Urothelium cell line (cell line): ENCODE results near the gene SPTBN4.
A peak's percentile ranks its signal among the peaks of the same experiment; 100 is the strongest.
"Not testable (repeated sequence)": the region's sequence is repeated elsewhere in the genome, so short reads cannot be mapped to it uniquely, and the experiment has no call there.

ENCODE experiments used
- DNase-seq: peaks from one replicate; pipeline ENCODE4 v3.0.0; 2011; ENCODE audit warnings: low spot score, mixed read lengths
- FAIRE-seq: peaks from 2 replicates; lab custom pipeline; 2011; peaks lifted over from hg19 to GRCh38; lab: Jason Lieb, UNC

The SPTBN4 gene

GRCh38 chr19:40559394-40559793 is 92.6 kb downstream of the SPTBN4 start:
- FAIRE-seq (no peak), DNase-seq (no peak)

GRCh38 chr19:40560092-40560507 is 93.3 kb downstream of the SPTBN4 start:
- DNase-seq (no peak), FAIRE-seq (no peak)

- FAIRE-seq (no peak), DNase-seq (no peak)
Measured at GRCh38 chr19:40561947-40562346, 95.1 kb downstream of the SPTBN4 start.

- not testable (repeated sequence) for DNase-seq, FAIRE-seq
Measured at GRCh38 chr19:40564535-40564934, 97.7 kb downstream of the SPTBN4 start.

- FAIRE-seq (no peak), DNase-seq (no peak)
Measured at GRCh38 chr19:40565355-40565754, 98.6 kb downstream of the SPTBN4 start.

- DNase-seq = no peak
- no peak for FAIRE-seq
Measured at GRCh38 chr19:40565910-40566495, 99.2 kb downstream of the SPTBN4 start.

GRCh38 chr19:40567040-40567749 is 100.4 kb downstream of the SPTBN4 start:
- no peak for DNase-seq

GRCh38 chr19:40567750-40568494 is 101.1 kb downstream of the SPTBN4 start:
- no peak for FAIRE-seq
- no peak for DNase-seq

More at GRCh38 chr19:40567040-40567749, 100.4 kb downstream of the SPTBN4 start:
- no peak for FAIRE-seq

- peak; percentile 98 for FAIRE-seq
- peak; percentile 99 for DNase-seq
Measured at GRCh38 chr19:40570313-40571004, 103.7 kb downstream of the SPTBN4 start.

- DNase-seq (no peak), FAIRE-seq (no peak)
Measured at GRCh38 chr19:40571005-40571318, 104.2 kb downstream of the SPTBN4 start.

GRCh38 chr19:40571831-40572495 is 105.2 kb downstream of the SPTBN4 start:
- no peak for FAIRE-seq
- DNase-seq = no peak

- no peak for FAIRE-seq
Measured at GRCh38 chr19:40575326-40575725, 108.5 kb downstream of the SPTBN4 start.

GRCh38 chr19:40576151-40576584 is 109.4 kb downstream of the SPTBN4 start:
- peak; percentile 47 for DNase-seq
- FAIRE-seq = no peak

More at GRCh38 chr19:40575326-40575725, 108.5 kb downstream of the SPTBN4 start:
- DNase-seq = no peak

GRCh38 chr19:40576585-40577451 is 110.0 kb downstream of the SPTBN4 start, which contains the start of gene SHKBP1:
SHKBP1 (plus strand) TSS chr19:40576873; CDS start chr19:40576900, 27 bp downstream.
- FAIRE-seq (no peak), DNase-seq (peak; percentile 98)

GRCh38 chr19:40578442-40578908 is 111.7 kb downstream of the SPTBN4 start:
- FAIRE-seq = no peak
- peak; percentile 52 for DNase-seq

GRCh38 chr19:40580619-40581018 is 113.8 kb downstream of the SPTBN4 start:
- FAIRE-seq (no peak), DNase-seq (no peak)

- FAIRE-seq (no peak), DNase-seq (no peak)
Measured at GRCh38 chr19:40581531-40581930, 114.7 kb downstream of the SPTBN4 start.

- FAIRE-seq (no peak), DNase-seq (no peak)
Measured at GRCh38 chr19:40582467-40582866, 115.7 kb downstream of the SPTBN4 start.

- DNase-seq (no peak), FAIRE-seq (no peak)
Measured at GRCh38 chr19:40583283-40583682, 116.5 kb downstream of the SPTBN4 start.
